Body of pancreas (tissue), 4 donors: ENCODE measurements around the gene SUGCT.
"Not testable (repeated sequence)": the region's sequence is repeated elsewhere in the genome, so short reads cannot be mapped to it uniquely, and the experiment has no call there.

Experiments used
- POLR2A ChIP-seq, 3 donors: fragments of 450-650 bp; IDR thresholded peaks; one replicate each; pipeline ENCODE4 v1.6.1; 2016; ENCODE audit warnings: antibody characterized with exemption in 3 of 3, mild to moderate bottlenecking in 2 of 3
- TF ChIP-seq, protein P1 (sequence below), 7 experiments: fragments of 450-650 bp in 4 of 7; fragments of 200-600 bp in 3 of 7; sonication (generic) in 3 of 7; IDR thresholded peaks; one replicate each; pipeline ENCODE4 v1.5.1; 2016 to 2019; ENCODE audit warnings: antibody characterized with exemption in 7 of 7

DNA sequence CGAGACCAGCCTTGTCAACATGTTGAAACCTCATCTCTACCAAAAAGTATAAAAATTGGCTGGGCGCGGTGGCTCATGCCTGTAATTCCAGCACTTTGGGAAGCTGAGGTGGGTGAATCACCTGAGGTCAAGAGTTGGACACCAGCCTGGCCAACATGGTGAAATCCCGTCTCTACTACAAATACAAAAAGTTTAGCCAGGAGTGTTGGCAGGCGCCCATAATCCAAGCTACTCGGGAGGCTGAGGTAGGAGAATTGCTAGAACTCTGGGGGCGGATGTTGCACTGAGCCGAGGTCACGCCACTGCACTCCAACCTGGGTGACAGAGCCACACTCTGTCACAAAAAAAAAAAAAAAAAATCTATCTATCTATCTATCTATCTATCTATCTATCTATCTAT lies 279.9 kb downstream of the SUGCT start:
- TF ChIP-seq, protein P1, sequence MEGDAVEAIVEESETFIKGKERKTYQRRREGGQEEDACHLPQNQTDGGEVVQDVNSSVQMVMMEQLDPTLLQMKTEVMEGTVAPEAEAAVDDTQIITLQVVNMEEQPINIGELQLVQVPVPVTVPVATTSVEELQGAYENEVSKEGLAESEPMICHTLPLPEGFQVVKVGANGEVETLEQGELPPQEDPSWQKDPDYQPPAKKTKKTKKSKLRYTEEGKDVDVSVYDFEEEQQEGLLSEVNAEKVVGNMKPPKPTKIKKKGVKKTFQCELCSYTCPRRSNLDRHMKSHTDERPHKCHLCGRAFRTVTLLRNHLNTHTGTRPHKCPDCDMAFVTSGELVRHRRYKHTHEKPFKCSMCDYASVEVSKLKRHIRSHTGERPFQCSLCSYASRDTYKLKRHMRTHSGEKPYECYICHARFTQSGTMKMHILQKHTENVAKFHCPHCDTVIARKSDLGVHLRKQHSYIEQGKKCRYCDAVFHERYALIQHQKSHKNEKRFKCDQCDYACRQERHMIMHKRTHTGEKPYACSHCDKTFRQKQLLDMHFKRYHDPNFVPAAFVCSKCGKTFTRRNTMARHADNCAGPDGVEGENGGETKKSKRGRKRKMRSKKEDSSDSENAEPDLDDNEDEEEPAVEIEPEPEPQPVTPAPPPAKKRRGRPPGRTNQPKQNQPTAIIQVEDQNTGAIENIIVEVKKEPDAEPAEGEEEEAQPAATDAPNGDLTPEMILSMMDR (IDR thresholded peaks at IDR 0.05) = not testable (repeated sequence)
- TF ChIP-seq POLR2A (IDR thresholded peaks at IDR 0.05) = not testable (repeated sequence)
